BE2C (cell line): ENCODE data around the gene LRRC8E.

ENCODE experiments used
- DNase-seq: peaks from one replicate; pipeline ENCODE4 v3.0.0-alpha.2; 2020
- H3K27me3 ChIP-seq: fragments of 250-450 bp; sonication (Bioruptor Pico); 2 replicates; pipeline ENCODE4 v1.5.1; 2020; ENCODE audit warnings: mild to moderate bottlenecking
- H3K36me3 ChIP-seq: fragments of 250-450 bp; sonication (Bioruptor Pico); 2 replicates; pipeline ENCODE4 v1.5.1; 2020; ENCODE audit warnings: mild to moderate bottlenecking
- H3K4me1 ChIP-seq: fragments of 250-450 bp; sonication (Bioruptor Pico); 2 replicates; pipeline ENCODE4 v1.5.1; 2020
- H3K4me3 ChIP-seq: 2 replicates; pipeline ENCODE4 v1.5.1; 2011; ENCODE audit warnings: low read depth, low read length
- H3K9me3 ChIP-seq: fragments of 250-450 bp; sonication (Bioruptor Pico); 2 replicates; pipeline ENCODE4 v1.5.1; 2020
- TF ChIP-seq, protein P1 (sequence below): IDR thresholded peaks from 2 replicates; pipeline ENCODE4 v1.5.1; 2012; ENCODE audit warnings: mild to moderate bottlenecking, low read depth, low read length

The LRRC8E gene

GRCh38 chr19:7865262-7865911 is 22.9 kb upstream of the LRRC8E start:
- Histone ChIP-seq H3K4me3 (no peak overlapping the region), H3K36me3 (no peaks in the 10 kb centered on the region), H3K4me1 (peaks cover 7% of the 10 kb centered on the region; the same call in 1 of the 2 replicates), H3K9me3 (no peaks in the 10 kb centered on the region), H3K27me3 (no peaks in the 10 kb centered on the region)
- TF ChIP-seq, protein P1, sequence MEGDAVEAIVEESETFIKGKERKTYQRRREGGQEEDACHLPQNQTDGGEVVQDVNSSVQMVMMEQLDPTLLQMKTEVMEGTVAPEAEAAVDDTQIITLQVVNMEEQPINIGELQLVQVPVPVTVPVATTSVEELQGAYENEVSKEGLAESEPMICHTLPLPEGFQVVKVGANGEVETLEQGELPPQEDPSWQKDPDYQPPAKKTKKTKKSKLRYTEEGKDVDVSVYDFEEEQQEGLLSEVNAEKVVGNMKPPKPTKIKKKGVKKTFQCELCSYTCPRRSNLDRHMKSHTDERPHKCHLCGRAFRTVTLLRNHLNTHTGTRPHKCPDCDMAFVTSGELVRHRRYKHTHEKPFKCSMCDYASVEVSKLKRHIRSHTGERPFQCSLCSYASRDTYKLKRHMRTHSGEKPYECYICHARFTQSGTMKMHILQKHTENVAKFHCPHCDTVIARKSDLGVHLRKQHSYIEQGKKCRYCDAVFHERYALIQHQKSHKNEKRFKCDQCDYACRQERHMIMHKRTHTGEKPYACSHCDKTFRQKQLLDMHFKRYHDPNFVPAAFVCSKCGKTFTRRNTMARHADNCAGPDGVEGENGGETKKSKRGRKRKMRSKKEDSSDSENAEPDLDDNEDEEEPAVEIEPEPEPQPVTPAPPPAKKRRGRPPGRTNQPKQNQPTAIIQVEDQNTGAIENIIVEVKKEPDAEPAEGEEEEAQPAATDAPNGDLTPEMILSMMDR = no peak
- DNase-seq = no peak

GRCh38 chr19:7866399-7867091 is 21.8 kb upstream of the LRRC8E start:
- Histone ChIP-seq H3K27me3 (no peaks in the 10 kb centered on the region), H3K4me3 (no peak overlapping the region), H3K9me3 (no peaks in the 10 kb centered on the region), H3K36me3 (no peaks in the 10 kb centered on the region), H3K4me1 (peaks cover 10% of the 10 kb centered on the region)
- TF ChIP-seq, protein P1 = no peak
- DNase-seq = no peak

- peaks cover 3% of the 10 kb centered on the region for H3K4me1 ChIP-seq
- TF ChIP-seq, protein P1 = no peak
- no peaks in the 10 kb centered on the region for H3K27me3 ChIP-seq
- no peaks in the 10 kb centered on the region for H3K36me3 ChIP-seq
- no peak for DNase-seq
- no peaks in the 10 kb centered on the region for H3K9me3 ChIP-seq
- no peak overlapping the region for H3K4me3 ChIP-seq
These were observed 21.0 kb upstream of the LRRC8E start for GRCh38 chr19:7867092-7867844.

GRCh38 chr19:7868326-7868670 is 20.0 kb upstream of the LRRC8E start:
- H3K27me3 ChIP-seq = no peaks in the 10 kb centered on the region; the same call in 1 of the 2 replicates
- no peaks in the 10 kb centered on the region for H3K9me3 ChIP-seq
- DNase-seq = no peak
- TF ChIP-seq, protein P1 = no peak
- no peak overlapping the region for H3K4me3 ChIP-seq
- H3K4me1 ChIP-seq = peaks cover 3% of the 10 kb centered on the region; the same call in 1 of the 2 replicates
- H3K36me3 ChIP-seq = no peaks in the 10 kb centered on the region

- no peak for DNase-seq
- Histone ChIP-seq H3K9me3 (no peaks in the 10 kb centered on the region), H3K27me3 (peaks cover 4% of the 10 kb centered on the region), H3K4me3 (no peak overlapping the region), H3K36me3 (no peaks in the 10 kb centered on the region), H3K4me1 (peaks cover 3% of the 10 kb centered on the region; the same call in 1 of the 2 replicates)
- TF ChIP-seq, protein P1 = no peak
These were observed 19.4 kb upstream of the LRRC8E start for GRCh38 chr19:7868671-7869452.
